Measurements from ENCODE around the gene GALNT6.

GRCh38 chr12:51373187-51373586 lies 18.0 kb downstream of the GALNT6 start:
- TF ChIP-seq POLR2A (IDR thresholded peaks at IDR 0.05) (no peak), CTCF (IDR thresholded peaks at IDR 0.05 in 8 of 11, conservative IDR thresholded peaks at IDR 0.05 in 3 of 11) (no peak), POLR2AphosphoS5 (IDR thresholded peaks at IDR 0.05) (no peak)
